Measurements from ENCODE around the gene MB21D2. TPM values are rescaled to one million over a fixed set of nuclear protein-coding genes. Genes with fewer than 3 reads are reported as not detected.
"Not testable (repeated sequence)": the region's sequence is repeated elsewhere in the genome, so short reads cannot be mapped to it uniquely, and the experiment has no call there.

The MB21D2 gene, protein sequence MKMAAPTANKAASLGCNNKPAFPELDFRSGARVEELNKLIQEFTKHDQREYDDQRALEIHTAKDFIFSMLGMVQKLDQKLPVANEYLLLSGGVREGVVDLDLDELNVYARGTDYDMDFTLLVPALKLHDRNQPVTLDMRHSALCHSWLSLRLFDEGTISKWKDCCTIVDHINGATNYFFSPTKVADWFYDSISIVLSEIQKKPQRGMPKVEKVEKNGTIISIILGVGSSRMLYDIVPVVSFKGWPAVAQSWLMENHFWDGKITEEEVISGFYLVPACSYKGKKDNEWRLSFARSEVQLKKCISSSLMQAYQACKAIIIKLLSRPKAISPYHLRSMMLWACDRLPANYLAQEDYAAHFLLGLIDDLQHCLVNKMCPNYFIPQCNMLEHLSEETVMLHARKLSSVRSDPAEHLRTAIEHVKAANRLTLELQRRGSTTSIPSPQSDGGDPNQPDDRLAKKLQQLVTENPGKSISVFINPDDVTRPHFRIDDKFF
- 4.0 and 6.7 TPM in 2 replicates for total RNA-seq
- polyA plus RNA-seq = 2.1 and 5.2 TPM in 2 replicates

DNA sequence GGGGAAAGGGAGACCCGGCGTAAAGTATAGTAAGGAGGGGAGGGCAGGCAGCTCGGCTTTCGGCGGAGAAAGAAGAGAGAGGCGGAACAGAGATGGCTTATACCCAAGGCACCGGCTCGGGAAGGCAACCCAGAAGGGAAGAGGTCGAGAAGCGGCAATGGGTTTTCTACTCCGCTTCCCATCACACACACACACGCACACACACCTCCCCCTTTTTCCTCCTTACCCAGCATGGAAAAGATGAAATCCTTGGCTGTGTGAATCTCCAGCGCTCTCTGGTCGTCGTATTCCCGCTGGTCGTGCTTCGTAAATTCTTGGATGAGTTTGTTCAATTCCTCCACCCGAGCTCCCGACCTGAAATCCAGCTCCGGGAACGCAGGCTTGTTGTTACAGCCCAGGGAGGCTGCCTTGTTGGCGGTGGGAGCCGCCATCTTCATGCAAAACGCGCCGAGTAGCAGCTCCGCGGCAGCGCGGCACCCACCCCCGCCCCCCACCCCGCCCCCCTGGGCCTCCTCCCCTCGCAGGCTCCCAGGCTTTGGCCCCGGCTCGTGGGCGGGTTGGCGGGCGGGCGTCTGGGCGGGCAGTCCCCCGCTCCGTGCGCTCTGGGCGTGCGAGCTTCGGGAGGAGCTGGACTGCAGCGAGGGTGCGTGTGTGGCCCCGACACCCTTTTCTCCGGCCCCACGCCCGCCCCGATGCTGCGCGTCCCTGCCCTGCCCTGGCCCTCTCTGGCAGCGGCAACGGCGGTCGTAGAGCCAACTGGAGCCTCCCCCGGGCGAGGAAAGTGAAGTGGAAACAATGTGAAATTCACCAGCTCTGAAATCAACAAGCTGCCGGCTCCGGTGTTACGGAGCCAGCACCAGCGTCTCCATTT lies at the start of gene MB21D2:
Gene MB21D2 (minus strand): TSS at position 453 of the 871 bp plus-strand sequence. CDS start 16 bp downstream, at position 437.
- H3K27ac ChIP-seq = peak within 1 kb of the TSS; percentile 74
- H3K4me1 ChIP-seq (ENCODE audit: low read depth) = no peaks in the 10 kb centered on the region
- TF ChIP-seq, protein P1, sequence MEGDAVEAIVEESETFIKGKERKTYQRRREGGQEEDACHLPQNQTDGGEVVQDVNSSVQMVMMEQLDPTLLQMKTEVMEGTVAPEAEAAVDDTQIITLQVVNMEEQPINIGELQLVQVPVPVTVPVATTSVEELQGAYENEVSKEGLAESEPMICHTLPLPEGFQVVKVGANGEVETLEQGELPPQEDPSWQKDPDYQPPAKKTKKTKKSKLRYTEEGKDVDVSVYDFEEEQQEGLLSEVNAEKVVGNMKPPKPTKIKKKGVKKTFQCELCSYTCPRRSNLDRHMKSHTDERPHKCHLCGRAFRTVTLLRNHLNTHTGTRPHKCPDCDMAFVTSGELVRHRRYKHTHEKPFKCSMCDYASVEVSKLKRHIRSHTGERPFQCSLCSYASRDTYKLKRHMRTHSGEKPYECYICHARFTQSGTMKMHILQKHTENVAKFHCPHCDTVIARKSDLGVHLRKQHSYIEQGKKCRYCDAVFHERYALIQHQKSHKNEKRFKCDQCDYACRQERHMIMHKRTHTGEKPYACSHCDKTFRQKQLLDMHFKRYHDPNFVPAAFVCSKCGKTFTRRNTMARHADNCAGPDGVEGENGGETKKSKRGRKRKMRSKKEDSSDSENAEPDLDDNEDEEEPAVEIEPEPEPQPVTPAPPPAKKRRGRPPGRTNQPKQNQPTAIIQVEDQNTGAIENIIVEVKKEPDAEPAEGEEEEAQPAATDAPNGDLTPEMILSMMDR (IDR thresholded peaks at IDR 0.05; ENCODE audit: low read depth, low read length) = peak; percentile 19
- H3K9me3 ChIP-seq (ENCODE audit: low read depth) = no peaks in the 10 kb centered on the region
- no peaks in the 10 kb centered on the region for H3K36me3 ChIP-seq
- peaks cover 51% of the 10 kb centered on the region for H3K27me3 ChIP-seq
- DNase-seq (ENCODE audit: low read depth in 1 of 2, low spot score in 1 of 2) = peak; percentile 75 to 93
- peak within 1 kb of the TSS; percentile 80 for H3K4me3 ChIP-seq

DNA sequence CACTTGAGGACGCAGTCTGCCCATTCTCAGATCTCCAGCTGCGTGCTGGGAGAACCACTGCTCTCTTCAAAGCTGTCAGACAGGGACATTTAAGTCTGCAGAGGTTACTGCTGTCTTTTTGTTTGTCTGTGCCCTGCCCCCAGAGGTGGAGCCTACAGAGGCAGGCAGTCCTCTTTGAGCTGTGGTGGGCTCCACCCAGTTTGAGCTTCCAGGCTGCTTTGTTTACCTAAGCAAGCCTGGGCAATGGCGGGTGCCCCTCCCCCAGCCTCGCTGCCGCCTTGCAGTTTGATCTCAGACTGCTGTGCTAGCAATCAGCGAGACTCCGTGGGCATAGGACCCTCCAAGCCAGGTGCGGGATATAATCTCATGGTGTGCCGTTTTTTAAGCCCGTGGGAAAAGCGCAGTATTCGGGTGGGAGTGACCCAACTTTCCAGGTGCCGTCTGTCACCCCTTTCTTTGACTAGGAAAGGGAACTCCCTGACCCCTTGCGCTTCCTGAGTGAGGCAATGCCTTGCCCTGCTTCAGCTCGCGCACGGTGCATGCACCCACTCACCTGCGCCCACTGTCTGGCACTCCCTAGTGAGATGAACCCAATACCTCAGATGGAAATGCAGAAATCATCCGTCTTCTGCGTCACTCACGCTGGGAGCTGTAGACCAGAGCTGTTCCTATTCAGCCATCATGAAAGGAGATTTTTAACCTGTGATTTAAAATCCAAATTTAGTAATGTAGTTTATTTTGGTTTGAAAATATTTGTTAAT lies 47.5 kb upstream of the MB21D2 start:
- not testable (repeated sequence) for DNase-seq (ENCODE audit: low read depth in 1 of 2, low spot score in 1 of 2); H3K27me3 ChIP-seq; H3K4me3 ChIP-seq; H3K9me3 ChIP-seq (ENCODE audit: low read depth); H3K36me3 ChIP-seq; H3K4me1 ChIP-seq (ENCODE audit: low read depth); H3K27ac ChIP-seq

DNA sequence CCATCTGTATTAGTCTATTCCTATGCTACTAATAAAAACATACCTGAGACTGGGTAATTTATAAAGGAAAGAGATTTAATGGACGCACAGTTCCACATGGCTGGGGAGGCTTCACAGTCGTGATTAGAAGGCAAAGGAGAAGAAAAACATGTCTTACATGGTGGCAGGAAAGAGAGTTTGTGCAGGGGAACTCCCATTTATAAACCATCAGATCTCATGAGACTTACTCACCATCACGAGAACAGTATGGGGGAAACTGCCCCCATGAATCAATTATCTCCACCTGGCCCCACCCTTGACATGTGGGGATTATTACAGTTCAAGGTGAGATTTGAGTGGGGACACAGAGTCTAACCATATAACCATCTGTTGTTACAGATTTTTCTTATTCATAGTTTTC lies 42.1 kb upstream of the MB21D2 start:
- Histone ChIP-seq H3K9me3 (ENCODE audit: low read depth) (no peaks in the 10 kb centered on the region), H3K27me3 (no peaks in the 10 kb centered on the region), H3K4me1 (ENCODE audit: low read depth) (no peaks in the 10 kb centered on the region), H3K4me3 (no peak overlapping the region), H3K36me3 (no peaks in the 10 kb centered on the region), H3K27ac (no peak overlapping the region)
- no peak for DNase-seq (ENCODE audit: low read depth in 1 of 2, low spot score in 1 of 2)
- TF ChIP-seq, protein P1 (IDR thresholded peaks at IDR 0.05; ENCODE audit: low read depth, low read length) = no peak

DNA sequence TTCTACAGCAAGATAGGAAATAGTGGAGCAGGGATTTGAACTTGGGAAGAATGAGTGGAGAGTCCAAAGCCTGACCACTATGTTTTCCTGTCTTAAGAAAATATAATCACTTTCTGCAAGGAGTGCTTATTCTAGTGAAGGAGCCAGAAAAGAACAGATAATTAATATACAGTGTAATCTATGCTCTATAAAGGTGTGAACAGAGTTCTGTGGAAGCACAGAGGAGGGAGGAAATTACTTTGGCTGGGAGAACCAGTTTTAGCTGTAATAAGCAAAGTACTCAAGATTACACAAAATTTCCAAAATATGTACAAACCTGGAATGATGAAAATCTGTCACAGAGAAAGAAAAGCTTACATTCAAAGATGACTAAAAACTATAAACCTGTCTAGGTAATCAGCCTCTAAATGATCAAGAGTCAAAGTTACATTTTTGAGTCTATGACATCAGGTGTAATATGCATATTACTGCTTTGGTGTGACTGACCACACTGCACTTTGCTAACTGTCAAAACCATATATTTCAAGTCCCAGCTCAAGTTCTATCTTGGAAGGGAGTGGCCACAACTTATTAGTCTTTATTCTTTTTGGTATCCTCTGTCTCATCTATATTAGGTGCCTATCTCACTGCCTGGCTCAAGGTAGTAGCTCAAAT lies 40.7 kb upstream of the MB21D2 start:
- Histone ChIP-seq H3K27me3 (no peaks in the 10 kb centered on the region), H3K4me1 (ENCODE audit: low read depth) (no peaks in the 10 kb centered on the region), H3K27ac (no peak overlapping the region), H3K4me3 (no peak overlapping the region), H3K36me3 (no peaks in the 10 kb centered on the region), H3K9me3 (ENCODE audit: low read depth) (no peaks in the 10 kb centered on the region)
- TF ChIP-seq, protein P1 (IDR thresholded peaks at IDR 0.05; ENCODE audit: low read depth, low read length) = no peak
- peak in 1 of 2 donors; percentile 15 for DNase-seq (ENCODE audit: low read depth in 1 of 2, low spot score in 1 of 2)

DNA sequence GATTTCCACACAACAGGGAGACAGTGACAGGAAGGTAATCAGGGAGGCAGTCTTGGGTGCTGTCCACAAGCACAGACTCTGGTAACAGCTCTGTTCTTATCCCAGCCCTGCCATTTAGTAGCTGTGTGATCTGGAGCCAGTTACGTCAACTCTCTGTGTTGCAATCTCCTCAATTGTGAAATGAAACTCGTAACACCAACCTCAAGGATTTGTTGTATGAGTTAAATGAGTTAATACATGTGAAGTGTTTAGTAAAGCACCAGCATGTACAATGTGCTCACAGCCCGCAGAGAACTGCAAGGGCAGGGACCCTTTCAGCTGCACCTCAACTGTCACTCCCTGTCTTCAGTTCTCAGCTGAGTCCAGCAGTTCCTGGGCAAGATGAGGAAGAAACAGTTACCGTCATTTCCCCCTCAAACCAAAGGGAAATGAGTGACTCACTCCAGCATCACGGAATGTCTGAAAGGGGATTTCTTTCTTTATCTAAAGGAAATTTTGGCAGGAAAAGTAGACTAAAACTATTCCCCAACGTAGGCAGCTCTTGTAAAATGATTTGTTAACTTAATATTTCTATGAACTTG lies 39.9 kb upstream of the MB21D2 start:
- H3K4me3 ChIP-seq = no peak overlapping the region
- no peaks in the 10 kb centered on the region for H3K36me3 ChIP-seq
- TF ChIP-seq, protein P1 (IDR thresholded peaks at IDR 0.05; ENCODE audit: low read depth, low read length) = no peak
- H3K27me3 ChIP-seq = no peaks in the 10 kb centered on the region
- H3K9me3 ChIP-seq (ENCODE audit: low read depth) = no peaks in the 10 kb centered on the region
- no peaks in the 10 kb centered on the region for H3K4me1 ChIP-seq (ENCODE audit: low read depth)
- no peak overlapping the region for H3K27ac ChIP-seq
- DNase-seq (ENCODE audit: low read depth in 1 of 2, low spot score in 1 of 2) = peak in 1 of 2 donors; percentile 99
